Measurements from ENCODE around the gene ZSCAN2.

DNA sequence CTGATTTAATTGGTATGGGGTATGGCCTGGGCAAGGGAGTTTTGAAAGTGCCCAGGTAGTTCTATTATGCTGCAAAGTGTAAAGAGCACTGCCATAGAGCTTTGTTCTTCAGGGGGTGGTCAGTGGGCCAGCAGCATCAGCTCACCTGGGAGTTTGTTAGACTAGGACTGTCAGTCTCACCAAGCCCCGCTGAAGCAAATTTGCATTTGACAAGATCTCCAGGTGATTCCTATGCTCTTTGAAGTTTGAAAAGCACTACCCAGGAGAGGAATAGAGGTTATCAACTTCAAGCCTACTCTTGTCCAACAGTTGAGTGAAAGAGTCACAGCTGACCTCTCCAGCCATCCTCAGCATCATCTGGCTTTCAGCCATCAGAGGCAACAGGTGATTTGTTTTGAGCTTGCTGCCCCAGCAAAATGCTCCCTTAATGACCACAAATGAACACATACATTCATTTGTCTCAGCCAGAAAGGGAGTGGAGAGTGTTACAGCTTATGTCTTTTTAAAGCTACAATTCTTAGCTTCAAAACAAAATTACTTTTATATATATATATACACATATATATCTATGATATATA, 8.0 kb downstream of the ZSCAN2 start:
- TF ChIP-seq CTCF (IDR thresholded peaks at IDR 0.05) (no peak), POLR2A (IDR thresholded peaks at IDR 0.05) (no peak)

Measured in uterus (tissue), 2 donors.